Measurements from ENCODE around the gene TFCP2L1. TPM values are rescaled to one million over a fixed set of nuclear protein-coding genes. Genes with fewer than 3 reads are reported as not detected.

Gene TFCP2L1
- total and polyA plus RNA-seq, 2 of the 4 experiments (the other 2 are of a cell fraction) = not detected

- H3K56ac ChIP-seq (ENCODE audit: extremely low read depth, insufficient read depth, low read length) = no peak overlapping the region
- H3K36me3 ChIP-seq (ENCODE audit: control insufficient read depth, insufficient read depth, low read length) = no peaks in the 10 kb centered on the region
- H2BK15ac ChIP-seq (ENCODE audit: low read depth, low read length) = no peak overlapping the region
- no peaks in the 10 kb centered on the region for H3K9me1 ChIP-seq (ENCODE audit: insufficient read depth, low read length)
- WGBS, 2 experiments (ENCODE audit: extremely low coverage in 2 of 2, insufficient read length in 1 of 2) = 54% methylated on average over 5 of the region's 9 CpGs; no CpG with 5 or more reads in 1 of the 2 experiments
- no peak overlapping the region for H3K4me3 ChIP-seq (ENCODE audit: insufficient read depth, low read depth, low read length)
- no TSS peak for BruUV-seq (replicated peaks)
- no peak overlapping the region for H2AK9ac ChIP-seq (replicated peaks; ENCODE audit: low read depth, low read length, poor library complexity)
- no peak overlapping the region for H4K5ac ChIP-seq (ENCODE audit: low read depth, low read length)
- CTCF ChIA-PET = interaction anchor here (0.8 to 1.4 kb wide), 2 partner anchors 11 to 13 kb away, joined by 3 read pairs; no protein-coding TSS in a partner anchor
- peaks cover 14% of the 10 kb centered on the region for H3K27me3 ChIP-seq (ENCODE audit: control insufficient read depth, insufficient read depth, low read length)
- H3K18ac ChIP-seq (ENCODE audit: low read depth, low read length) = no peak overlapping the region
- no peak overlapping the region for H3K4me2 ChIP-seq (ENCODE audit: low read depth, low read length)
- no peak overlapping the region for H2BK20ac ChIP-seq (ENCODE audit: low read depth, low read length)
- H3K27ac ChIP-seq (ENCODE audit: insufficient read depth, low read length) = no peak overlapping the region
- H4K8ac ChIP-seq (ENCODE audit: low read depth in 2 of 2, low read length in 2 of 2) = no peak overlapping the region
- POLR2A ChIA-PET (ENCODE audit: unreplicated experiment) = no interaction called here
- H3K14ac ChIP-seq (replicated peaks; ENCODE audit: low read depth, low read length) = no peak overlapping the region
- H2AFZ ChIP-seq (replicated peaks; ENCODE audit: low read length, poor library complexity) = peak overlapping the region; percentile 13
- intact Hi-C loops (cut with micrococcal nuclease) = no loop called here
- no peak overlapping the region for H2BK5ac ChIP-seq (ENCODE audit: low read depth, low read length, poor library complexity, severe bottlenecking)
- dilution Hi-C loops (cut with HindIII; ENCODE audit: low sequenced_read_pairs, unreplicated experiment) = no loop called here
- no peaks in the 10 kb centered on the region for H3K4me1 ChIP-seq (ENCODE audit: control insufficient read depth, insufficient read depth, low read length)
- no peaks in the 10 kb centered on the region for H3K9me3 ChIP-seq (ENCODE audit: control insufficient read depth, insufficient read depth, low read length)
- H3K79me1 ChIP-seq (ENCODE audit: low read depth in 1 of 2, low read length in 2 of 2) = no peaks in the 10 kb centered on the region
- H2AK5ac ChIP-seq (ENCODE audit: low read depth, low read length) = no peak overlapping the region
- ATAC-seq (ENCODE audit: low read depth) (peak; percentile 94), DNase-seq (peak; percentile 17)
- no peaks in the 10 kb centered on the region for H4K20me1 ChIP-seq (ENCODE audit: insufficient read depth, low read length)
- no peak overlapping the region for H3K23ac ChIP-seq (ENCODE audit: low read depth, low read length)
- no peak overlapping the region for H4K91ac ChIP-seq (ENCODE audit: insufficient read depth, low read depth, low read length)
- no peak overlapping the region for H3K4ac ChIP-seq (ENCODE audit: low read depth, low read length)
- no peak overlapping the region for H2BK120ac ChIP-seq (ENCODE audit: low read depth, low read length)
- TF ChIP-seq CHD1 (IDR thresholded peaks at IDR 0.05; ENCODE audit: low read depth, low read length) = no peak
- TF ChIP-seq CEBPB (IDR thresholded peaks at IDR 0.05; ENCODE audit: low read depth, low read length) = no peak
- TF ChIP-seq FOS (IDR thresholded peaks at IDR 0.05; ENCODE audit: low read depth, low read length) = no peak
- no peak for TF ChIP-seq MAZ (IDR thresholded peaks at IDR 0.05; ENCODE audit: borderline replicate concordance, low read depth, low read length)
- TF ChIP-seq RAD21 (IDR thresholded peaks at IDR 0.05; ENCODE audit: low read length) = peak; percentile 24; the same call in 1 of the 2 replicates
- no peak for TF ChIP-seq POLR2A (IDR thresholded peaks at IDR 0.05; ENCODE audit: low read depth, low read length)
- TF ChIP-seq, protein P1, sequence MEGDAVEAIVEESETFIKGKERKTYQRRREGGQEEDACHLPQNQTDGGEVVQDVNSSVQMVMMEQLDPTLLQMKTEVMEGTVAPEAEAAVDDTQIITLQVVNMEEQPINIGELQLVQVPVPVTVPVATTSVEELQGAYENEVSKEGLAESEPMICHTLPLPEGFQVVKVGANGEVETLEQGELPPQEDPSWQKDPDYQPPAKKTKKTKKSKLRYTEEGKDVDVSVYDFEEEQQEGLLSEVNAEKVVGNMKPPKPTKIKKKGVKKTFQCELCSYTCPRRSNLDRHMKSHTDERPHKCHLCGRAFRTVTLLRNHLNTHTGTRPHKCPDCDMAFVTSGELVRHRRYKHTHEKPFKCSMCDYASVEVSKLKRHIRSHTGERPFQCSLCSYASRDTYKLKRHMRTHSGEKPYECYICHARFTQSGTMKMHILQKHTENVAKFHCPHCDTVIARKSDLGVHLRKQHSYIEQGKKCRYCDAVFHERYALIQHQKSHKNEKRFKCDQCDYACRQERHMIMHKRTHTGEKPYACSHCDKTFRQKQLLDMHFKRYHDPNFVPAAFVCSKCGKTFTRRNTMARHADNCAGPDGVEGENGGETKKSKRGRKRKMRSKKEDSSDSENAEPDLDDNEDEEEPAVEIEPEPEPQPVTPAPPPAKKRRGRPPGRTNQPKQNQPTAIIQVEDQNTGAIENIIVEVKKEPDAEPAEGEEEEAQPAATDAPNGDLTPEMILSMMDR (conservative IDR thresholded peaks at IDR 0.05; ENCODE audit: low read depth, low read length) = peak; percentile 55
- TF ChIP-seq RFX5 (IDR thresholded peaks at IDR 0.05; ENCODE audit: low read depth, low read length) = no peak
- in situ Hi-C loops (cut with MboI; ENCODE audit: low sequenced_read_pairs) = no loop called here
- no peak overlapping the region for H3K9ac ChIP-seq (ENCODE audit: low read depth, low read length)
These were observed 12.3 kb upstream of the TFCP2L1 start for GRCh38 chr2:121297217-121297830.
